ENCODE data around the gene C1orf159.

- TF ChIP-seq FOXK1 (CRISPR knock-in tag; IDR thresholded peaks at IDR 0.05; ENCODE audit: borderline replicate concordance): no peak
- TF ChIP-seq JUN (IDR thresholded peaks at IDR 0.05; ENCODE audit: borderline replicate concordance, low read depth, low read length): no peak
- TF ChIP-seq JUN (CRISPR knock-in tag; IDR thresholded peaks at IDR 0.05; ENCODE audit: borderline replicate concordance): no peak
- no peak for TF ChIP-seq NBN (IDR thresholded peaks at IDR 0.05; ENCODE audit: low read depth)
Observed at GRCh38 chr1:1127551-1128451, 11.9 kb upstream of the C1orf159 start.
